Stimulated activated naive CD4-positive, alpha-beta T cell (primary cell): ENCODE measurements around the gene C19orf47.

Experiments used
- DNase-seq, 6 experiments: peaks; one replicate each; lab custom pipeline; 2025; lab: John Stamatoyannopoulos, UW

The C19orf47 gene

DNA sequence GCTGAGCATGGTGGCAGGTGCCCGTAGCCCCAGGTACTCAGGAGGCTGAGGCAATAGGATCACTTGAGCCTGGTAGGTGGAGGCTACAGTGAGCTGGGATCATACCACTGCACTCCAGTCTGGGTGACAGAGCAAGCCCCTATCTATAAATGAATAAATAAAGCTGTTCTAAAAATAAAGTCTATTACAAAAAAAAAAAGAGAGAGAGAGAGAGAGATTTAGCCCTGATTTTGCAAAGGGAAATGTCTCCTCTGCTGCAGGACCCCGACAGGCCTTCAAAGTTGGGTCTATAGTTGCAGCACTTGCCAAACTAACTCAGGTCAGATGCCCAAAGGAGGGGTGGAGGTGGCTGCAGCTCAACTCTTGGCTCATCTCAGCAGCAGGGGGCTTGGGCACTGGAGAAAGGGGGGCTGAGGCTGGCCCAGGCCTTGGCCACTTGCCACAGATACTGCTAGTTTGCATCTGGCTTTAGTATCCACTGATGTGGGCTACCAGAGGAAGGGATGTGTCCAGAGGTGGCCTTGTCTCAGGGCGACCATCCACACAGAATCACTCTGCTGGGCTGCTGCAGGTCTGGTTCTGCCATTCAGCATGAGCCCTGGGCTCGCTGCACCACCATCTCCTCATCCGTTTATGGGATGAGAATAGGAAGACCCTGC, 32.3 kb downstream of the C19orf47 start:
- DNase-seq: no peak

- DNase-seq: no peak
These were observed 33.5 kb downstream of the C19orf47 start for GRCh38 chr19:40314656-40315055.

DNA sequence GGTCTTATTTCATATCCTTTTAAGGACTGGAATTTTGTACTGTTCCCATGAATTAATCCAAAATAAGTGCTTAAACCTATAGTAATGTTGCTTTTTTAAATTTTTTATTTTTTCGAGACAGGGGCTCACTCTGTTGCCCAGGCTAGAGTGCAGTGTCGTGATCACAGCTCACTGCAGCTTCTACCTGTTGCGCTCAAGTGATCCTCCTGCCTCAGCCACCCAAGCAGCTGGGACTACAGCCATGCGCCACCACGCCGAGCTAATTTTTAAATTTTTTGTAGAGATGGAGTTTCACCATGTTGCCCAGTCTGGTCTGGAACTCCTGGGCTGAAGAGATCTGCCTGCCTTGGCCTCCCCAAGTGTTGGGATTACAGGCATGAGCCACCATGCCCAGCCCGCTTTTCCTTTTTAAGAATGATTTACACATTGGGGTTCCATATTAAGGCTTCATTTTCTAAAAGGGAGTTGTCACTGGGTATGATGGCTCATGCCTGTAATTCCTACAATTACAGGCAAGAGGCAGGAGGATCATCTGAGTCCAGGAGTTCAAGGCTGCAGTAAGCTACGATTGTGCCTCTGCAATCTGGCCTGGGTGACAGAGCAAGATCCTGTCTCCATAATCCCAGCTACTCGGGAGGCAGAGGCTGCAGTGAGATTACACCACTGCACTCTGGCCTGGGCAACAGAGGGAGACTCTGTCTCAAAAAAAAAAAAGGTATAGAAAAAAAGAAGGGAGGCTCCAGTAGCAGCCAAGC, 34.8 kb downstream of the C19orf47 start:
- DNase-seq: no peak

DNA sequence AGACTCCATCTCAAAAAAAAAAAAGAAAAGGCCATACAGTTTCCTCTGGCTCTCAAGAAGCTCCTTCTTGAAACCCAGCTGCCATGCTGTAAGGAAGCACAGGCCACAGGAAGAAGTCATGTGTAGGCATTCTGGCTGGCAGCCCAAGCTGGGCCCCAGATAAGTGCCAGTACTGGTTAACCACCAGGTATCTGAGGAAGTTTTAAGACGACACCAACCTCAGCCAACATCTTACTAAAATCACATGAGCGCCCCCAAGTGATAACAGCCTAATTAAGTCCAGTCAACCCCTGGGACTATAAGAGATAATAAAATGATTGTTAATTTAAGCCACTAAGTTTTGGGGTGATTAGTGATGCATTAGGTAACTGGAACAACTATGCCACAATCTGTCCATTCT, 35.7 kb downstream of the C19orf47 start:
- no peak for DNase-seq

DNA sequence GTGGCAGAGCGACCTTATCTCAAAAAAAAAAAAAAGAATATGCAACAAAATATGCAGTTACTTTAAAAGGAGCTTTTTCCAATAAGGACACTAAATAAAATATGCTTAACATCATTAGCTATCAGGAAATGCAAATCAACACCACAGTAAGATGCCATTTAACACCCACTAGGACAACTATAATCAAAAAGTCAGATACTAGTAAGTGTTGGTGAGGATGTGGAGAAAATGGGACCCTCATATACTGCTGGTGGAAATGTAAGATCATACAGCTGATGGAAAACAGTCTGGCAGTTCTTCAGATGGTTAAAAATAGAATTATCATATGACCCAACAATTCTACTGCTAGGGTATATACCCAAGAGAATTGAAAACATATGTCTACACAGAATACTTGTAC, 38.5 kb downstream of the C19orf47 start:
- no peak for DNase-seq

DNA sequence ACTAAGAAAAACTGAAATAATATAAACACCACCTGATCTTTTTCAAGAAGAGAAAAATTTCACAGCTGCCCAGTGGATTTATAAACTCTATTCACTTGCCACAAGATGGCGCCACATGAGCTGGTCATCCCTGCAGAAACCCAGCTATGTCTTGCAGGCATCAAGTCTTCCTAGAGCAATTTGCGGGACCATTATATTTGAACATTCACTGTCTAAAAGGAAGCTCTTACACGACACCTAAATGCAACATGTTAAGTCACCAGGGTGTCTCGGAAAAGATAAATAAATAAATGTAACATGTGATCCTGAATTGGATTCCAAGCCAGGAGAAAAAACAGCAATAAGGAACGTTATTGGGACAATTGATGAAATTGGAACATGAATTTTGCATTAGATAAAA, 42.8 kb downstream of the C19orf47 start:
- DNase-seq: peak; percentile 14 to 74 (median 62)

DNA sequence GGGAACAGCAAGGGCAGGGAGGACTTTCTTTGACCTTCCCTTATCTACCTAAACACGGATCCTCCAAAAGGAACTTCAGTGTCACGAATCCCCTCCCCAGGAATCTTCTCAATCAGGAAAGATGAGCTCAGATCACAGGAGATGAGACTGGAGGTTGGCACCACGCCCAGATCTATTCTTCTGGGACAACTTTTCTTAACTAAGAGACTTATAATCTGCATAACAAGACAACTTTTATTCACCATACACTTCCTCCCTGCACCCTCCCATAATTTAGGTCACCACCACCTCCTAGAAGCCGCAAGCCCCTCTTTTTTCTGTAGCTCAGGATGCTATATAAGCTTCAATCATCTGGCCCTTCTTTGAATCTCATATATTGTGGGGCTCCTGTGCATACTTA, 43.9 kb downstream of the C19orf47 start:
- DNase-seq: no peak

- no peak for DNase-seq
These were observed 44.4 kb downstream of the C19orf47 start for GRCh38 chr19:40303765-40304164.

- DNase-seq: no peak
These were observed 45.8 kb downstream of the C19orf47 start for GRCh38 chr19:40302224-40303011.

GRCh38 chr19:40300668-40301067, 47.5 kb downstream of the C19orf47 start:
- no peak for DNase-seq

DNA sequence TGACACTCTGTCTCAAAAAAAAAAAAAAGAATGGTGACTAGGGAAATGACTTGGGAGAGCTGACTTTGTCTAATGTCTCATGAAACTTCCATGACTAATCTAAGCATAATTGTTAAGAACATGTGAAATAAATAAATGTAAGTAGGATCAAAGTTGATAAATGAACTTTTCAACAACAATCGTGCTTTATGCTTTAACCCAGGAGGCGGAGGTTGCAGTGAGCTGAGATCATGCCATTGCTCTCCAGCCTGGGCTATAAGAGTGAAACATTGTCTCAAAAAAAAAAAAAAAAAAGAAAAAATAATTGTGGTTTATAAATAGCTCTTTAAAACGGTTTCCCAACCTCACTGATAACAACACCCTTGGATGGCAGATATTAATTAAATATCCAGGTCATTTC, 50.2 kb downstream of the C19orf47 start:
- DNase-seq: no peak

- DNase-seq: no peak
These were observed 53.6 kb downstream of the C19orf47 start for GRCh38 chr19:40294560-40294959.

DNA sequence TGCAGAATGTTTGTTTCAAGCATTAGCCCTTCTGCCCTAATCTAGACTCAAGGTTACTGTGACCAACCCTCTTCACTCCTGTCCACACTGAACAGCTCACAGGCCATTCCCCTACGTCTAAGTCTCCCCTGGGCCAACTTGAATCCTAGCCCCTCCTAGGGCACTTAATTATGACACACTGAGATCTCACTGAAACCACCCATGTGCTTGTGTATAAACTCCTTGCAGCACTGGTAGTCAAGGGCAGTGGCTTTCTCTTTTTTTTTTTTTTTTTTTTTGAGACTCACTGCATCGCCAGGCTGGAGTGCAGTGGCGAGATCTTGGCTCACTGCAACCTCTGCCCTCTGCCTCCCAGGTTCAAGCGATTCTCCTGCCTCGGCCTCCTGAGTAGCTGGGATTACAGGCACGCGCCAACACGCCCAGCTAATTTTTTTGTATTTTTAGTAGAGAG, 61.2 kb downstream of the C19orf47 start:
- no peak for DNase-seq

- no peak for DNase-seq
These were observed 61.8 kb downstream of the C19orf47 start for GRCh38 chr19:40286235-40286970.

- DNase-seq: peak; percentile 89 to 99 (median 98)
These were observed 62.6 kb downstream of the C19orf47 start for GRCh38 chr19:40285353-40286234.

DNA sequence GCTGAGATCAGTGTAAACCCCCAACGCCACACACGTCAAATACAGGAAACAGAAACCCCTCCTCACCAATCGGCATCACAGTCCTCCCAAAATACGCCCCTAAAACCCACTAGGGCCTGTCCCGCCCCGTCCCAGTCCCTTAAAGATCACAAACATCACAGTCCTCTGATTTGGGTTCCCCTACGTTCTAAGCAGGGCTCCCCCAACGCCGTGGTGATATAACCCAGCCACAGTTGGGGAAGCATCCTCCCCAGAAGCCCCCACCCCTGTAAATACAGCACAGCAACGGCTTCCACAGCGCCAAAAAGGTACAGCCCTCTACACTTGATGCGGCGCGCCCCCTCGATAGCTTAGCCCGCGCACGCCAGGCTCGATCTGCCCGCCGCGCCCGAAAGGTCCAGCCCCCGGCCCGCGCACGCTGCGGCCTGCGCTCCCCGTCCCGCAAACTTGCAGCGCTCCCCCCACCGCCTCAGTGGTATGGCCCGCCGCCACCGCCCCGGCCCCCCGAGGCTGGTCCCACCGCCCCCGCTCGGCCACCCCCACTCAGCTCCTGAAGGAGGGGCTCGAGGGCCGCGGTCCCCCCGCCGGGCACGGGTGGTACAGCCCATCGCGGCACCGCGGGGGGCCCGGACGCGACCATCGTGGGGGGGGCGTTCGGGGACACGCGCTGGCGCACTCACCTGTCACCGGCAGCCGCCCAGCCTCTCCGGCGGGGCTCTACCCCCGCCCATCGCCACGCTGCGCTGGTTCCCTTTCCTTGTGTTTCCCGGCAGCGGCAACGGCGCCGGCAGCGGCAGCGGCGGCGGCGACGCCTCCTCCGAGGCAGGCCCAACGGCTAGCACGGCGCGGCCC, 63.5 kb downstream of the C19orf47 start, which contains the start of gene AKT2:
Gene AKT2 (minus strand): TSS at position 845 of the 852 bp plus-strand sequence. CDS start 20,078 bp downstream, outside the sequence.
- peak; percentile 71 to 97 (median 80) for DNase-seq

- no peak for DNase-seq
These were observed 64.0 kb downstream of the C19orf47 start for GRCh38 chr19:40284251-40284500.

GRCh38 chr19:40283414-40284250, 64.6 kb downstream of the C19orf47 start:
- no peak for DNase-seq

DNA sequence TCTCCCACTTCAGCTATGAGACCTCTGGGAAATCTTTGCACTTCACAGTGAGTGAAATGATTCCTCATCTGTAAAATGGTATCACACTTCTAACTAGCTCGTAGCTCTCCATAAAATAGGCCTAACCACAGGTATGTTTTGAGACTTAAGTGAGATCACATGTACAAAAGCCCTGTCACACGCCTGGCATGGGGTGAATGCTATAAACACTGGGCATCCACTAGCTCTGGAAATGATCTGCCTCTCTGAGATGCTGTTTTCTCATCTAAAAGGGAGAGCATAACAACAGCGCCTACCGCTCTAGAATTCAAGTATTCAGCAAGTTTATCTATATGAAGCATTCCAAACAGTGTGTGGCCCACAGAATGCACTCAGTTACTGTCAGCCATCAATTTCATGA, 65.3 kb downstream of the C19orf47 start:
- no peak for DNase-seq
